Stimulated activated CD4-positive, alpha-beta T cell treated with anti-CD3 and anti-CD28 coated beads, TNF-alpha, amount 100 ng/mL, for 24 hours (primary cell): ENCODE data around the gene PLA2G4D.
A peak's percentile ranks its signal among the peaks of the same experiment; 100 is the strongest.

ENCODE experiments used
- DNase-seq, 3 experiments: peaks; one replicate each; pipeline ENCODE4 v3.0.0-alpha.2; 2020; ENCODE audit warnings: low read depth in 3 of 3

The PLA2G4D gene

GRCh38 chr15:42071717-42072116, 22.6 kb downstream of the PLA2G4D start:
- no peak for DNase-seq

GRCh38 chr15:42070976-42071350, 23.4 kb downstream of the PLA2G4D start:
- DNase-seq: no peak

DNA sequence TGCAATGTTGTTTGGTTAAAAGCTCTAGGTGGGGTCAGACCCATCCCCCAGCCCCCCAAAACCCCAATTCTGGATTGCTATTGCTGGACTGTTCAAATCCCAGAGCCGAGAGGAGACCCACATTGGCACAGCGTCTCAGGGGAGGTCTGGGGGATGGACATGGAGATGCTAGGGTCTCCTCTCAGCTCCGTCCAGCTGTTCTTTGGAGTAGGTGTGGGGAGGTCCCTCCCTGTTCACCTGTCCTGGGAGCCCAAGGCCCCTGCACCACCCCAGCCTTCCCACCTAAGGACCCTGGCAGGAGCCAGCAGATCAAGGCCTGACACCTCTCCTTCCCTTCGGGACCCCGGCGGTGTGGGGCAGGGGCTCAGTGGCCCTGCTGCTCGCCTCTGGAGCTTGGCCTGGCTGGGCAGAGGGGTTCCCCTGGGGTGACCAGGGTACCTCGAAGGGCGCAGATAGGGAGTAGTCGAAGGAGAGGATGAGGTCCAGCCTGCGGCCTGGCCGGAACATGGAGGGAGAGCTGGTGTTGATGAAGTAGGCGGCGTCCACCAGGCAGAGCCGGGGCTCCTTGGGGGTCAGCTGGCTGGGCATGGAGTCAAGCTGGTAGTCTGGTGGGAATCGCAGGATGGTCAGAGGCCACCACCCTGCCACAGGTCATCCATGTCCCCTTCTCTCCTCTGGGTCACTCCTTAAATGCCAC, 23.9 kb downstream of the PLA2G4D start:
- DNase-seq: no peak

DNA sequence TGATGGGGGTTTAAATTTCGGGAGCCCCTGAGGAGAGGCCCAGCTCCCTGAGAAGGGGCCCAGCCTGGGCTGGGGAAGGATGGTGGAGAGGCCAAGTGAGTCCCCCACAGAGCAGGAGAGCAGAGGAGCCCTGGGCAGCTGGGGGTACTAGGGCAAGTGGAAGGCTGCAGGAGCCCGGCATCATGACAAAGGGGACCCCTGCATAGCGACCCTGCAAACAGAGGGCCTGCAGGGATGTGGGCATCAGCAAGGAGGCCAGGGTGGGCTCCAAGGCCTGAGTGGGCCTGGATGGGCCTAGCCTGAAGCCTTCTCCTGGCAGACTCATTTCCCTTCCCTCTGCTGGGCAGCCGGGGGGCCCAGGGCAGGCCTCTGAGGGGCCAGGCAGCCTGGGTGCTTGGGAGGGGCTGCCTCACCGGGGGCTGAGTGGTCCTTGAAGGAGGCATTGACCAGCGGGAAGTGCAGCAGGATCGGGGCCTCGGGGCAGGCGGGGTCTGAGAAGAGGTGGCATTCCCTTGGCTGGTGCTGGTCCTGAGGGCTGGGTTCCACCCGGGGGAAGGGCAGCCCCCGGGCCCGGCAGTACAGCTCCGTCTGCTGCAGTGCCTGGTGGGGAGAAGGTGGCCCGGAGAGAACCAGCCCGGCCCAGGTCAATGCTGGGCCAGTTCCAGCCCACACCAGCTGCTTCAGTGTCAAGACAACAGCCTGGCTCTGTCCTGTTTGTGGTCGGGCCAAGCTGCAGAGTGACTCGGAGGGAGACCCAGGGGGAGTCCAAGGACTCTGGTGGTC, 24.7 kb downstream of the PLA2G4D start:
- no peak for DNase-seq

- DNase-seq: no peak
Measured at GRCh38 chr15:42069025-42069424, 25.3 kb downstream of the PLA2G4D start.

- DNase-seq: no peak
Measured at GRCh38 chr15:42068601-42069000, 25.8 kb downstream of the PLA2G4D start.

GRCh38 chr15:42066764-42067415, 27.5 kb downstream of the PLA2G4D start:
- DNase-seq: no peak

GRCh38 chr15:42065468-42065867, 28.9 kb downstream of the PLA2G4D start:
- DNase-seq: no peak

DNA sequence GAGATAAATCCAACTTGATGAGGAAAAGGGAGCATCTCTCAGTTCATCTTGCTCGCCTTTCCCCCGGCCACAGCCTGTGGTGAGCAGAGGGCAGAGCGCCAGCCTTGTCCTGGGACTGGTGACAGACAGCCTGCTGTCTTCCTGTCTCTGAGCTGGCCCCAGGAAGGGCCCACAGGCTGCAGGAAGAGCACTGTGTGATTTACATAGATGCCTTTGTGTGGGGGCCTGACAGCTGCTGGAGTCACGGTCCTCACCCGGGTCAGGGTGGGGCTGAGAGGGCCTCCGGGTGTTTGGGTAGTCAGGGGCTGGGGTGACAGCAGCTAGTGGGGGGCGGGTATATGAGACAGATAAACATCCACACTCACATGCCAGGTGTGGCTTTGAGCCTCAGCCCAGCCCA, 29.3 kb downstream of the PLA2G4D start:
- DNase-seq: no peak

- no peak for DNase-seq
Measured at GRCh38 chr15:42064271-42064670, 30.1 kb downstream of the PLA2G4D start.

DNA sequence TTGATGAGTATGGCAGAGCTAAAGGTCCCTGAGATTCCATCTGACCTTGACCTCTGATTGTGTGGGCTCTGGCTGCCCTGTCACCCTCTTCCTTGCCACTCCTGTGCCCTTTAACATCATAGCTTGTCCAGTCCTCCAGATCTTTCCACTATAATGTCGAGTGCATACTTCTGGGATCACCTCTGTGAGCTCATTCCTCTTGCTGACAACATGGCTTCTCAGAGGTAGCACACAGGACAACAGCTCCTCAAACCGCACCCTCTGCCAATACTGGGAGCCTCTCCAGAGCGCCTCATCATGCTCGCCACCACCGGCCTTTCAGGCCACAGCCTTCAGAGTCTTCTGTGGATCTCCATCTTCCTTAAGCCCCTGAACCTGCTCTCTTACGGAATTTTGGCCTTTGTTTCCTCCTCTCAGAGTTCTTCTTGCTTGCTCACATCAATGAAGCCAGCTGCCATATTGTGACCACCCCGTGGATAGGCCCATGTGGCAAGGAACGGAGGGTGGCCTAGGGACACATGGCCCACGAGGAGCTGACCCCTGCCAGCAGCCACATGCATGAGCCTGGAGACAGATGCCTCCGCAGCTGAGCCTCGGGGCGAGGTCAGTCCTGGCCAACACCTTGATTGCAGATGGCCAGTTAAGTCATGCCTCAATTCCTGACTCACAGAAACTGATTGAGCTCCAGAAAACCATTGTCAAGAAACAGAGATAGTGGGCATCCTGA, 31.1 kb downstream of the PLA2G4D start:
- no peak for DNase-seq

DNA sequence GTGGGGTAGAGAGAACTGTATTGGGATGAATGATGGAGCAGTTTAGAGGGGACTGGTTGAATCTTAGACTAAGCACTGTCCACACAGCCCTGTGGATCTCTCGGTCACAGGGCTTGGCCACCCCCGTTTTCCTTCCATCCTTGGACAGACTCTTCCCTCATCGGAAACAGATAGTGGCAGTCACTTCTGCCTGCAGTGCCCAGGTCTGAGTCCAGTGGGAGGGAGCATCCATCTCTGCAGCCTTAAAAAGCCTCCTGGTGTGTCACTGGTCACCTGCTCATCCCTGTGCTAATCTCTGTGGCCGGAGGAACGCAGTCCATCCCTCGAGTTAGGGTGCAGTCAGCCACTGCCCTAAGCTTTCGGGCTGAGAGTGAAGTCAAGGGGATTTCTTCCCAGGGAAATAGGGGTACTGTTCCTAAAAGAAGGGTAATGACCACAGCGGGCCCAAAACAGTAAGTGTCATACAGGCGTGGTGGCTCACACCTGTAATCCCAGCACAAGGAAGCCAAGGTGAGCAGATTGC, 32.0 kb downstream of the PLA2G4D start:
- DNase-seq: no peak

- no peak for DNase-seq
Measured at GRCh38 chr15:42060797-42061196, 33.6 kb downstream of the PLA2G4D start.

- DNase-seq: no peak
Measured at GRCh38 chr15:42060477-42060763, 33.9 kb downstream of the PLA2G4D start.

GRCh38 chr15:42059661-42060476, 34.5 kb downstream of the PLA2G4D start:
- DNase-seq: peak; percentile 50 to 64 (median 55)

- DNase-seq: no peak
Measured at GRCh38 chr15:42058791-42059190, 35.6 kb downstream of the PLA2G4D start.

- DNase-seq: no peak
Measured at GRCh38 chr15:42057799-42058646, 36.3 kb downstream of the PLA2G4D start.

GRCh38 chr15:42056934-42057798, 37.2 kb downstream of the PLA2G4D start:
- peak in 2 of 3 experiments; percentile 22 to 47 for DNase-seq

- DNase-seq: no peak
Measured at GRCh38 chr15:42053914-42054313, 40.4 kb downstream of the PLA2G4D start.
